ENCODE data around the gene TNIK.

Gene TNIK

GRCh38 chr3:171189394-171190080 is 270.7 kb downstream of the TNIK start:
- DNase-seq (ENCODE audit: low read depth): no peak

GRCh38 chr3:171187706-171188290 is 272.4 kb downstream of the TNIK start:
- no peak for DNase-seq (ENCODE audit: low read depth)

- DNase-seq (ENCODE audit: low read depth): no peak
Observed at GRCh38 chr3:171186817-171187500, 273.2 kb downstream of the TNIK start.

GRCh38 chr3:171186383-171186782 is 273.8 kb downstream of the TNIK start:
- no peak for DNase-seq (ENCODE audit: low read depth)

- DNase-seq (ENCODE audit: low read depth): no peak
Observed at GRCh38 chr3:171185959-171186358, 274.2 kb downstream of the TNIK start.

- no peak for DNase-seq (ENCODE audit: low read depth)
Observed at GRCh38 chr3:171184372-171184771, 275.8 kb downstream of the TNIK start.

GRCh38 chr3:171183042-171183441 is 277.2 kb downstream of the TNIK start:
- DNase-seq (ENCODE audit: low read depth): no peak

GRCh38 chr3:171181907-171182690 is 278.1 kb downstream of the TNIK start:
- DNase-seq (ENCODE audit: low read depth): no peak

- no peak for DNase-seq (ENCODE audit: low read depth)
Observed at GRCh38 chr3:171178714-171179113, 281.5 kb downstream of the TNIK start.

GRCh38 chr3:171177553-171177952 is 282.7 kb downstream of the TNIK start:
- no peak for DNase-seq (ENCODE audit: low read depth)

- no peak for DNase-seq (ENCODE audit: low read depth)
Observed at GRCh38 chr3:171177056-171177455, 283.1 kb downstream of the TNIK start.

- no peak for DNase-seq (ENCODE audit: low read depth)
Observed at GRCh38 chr3:171176244-171176933, 283.8 kb downstream of the TNIK start.

GRCh38 chr3:171175741-171176234 is 284.4 kb downstream of the TNIK start:
- no peak for DNase-seq (ENCODE audit: low read depth)

- DNase-seq (ENCODE audit: low read depth): no peak
Observed at GRCh38 chr3:171173736-171174135, 286.5 kb downstream of the TNIK start.

GRCh38 chr3:171172070-171172469 is 288.1 kb downstream of the TNIK start:
- no peak for DNase-seq (ENCODE audit: low read depth)

GRCh38 chr3:171169866-171170265 is 290.3 kb downstream of the TNIK start:
- DNase-seq (ENCODE audit: low read depth): no peak

- no peak for DNase-seq (ENCODE audit: low read depth)
Observed at GRCh38 chr3:171169443-171169842, 290.8 kb downstream of the TNIK start.

- DNase-seq (ENCODE audit: low read depth): no peak
Observed at GRCh38 chr3:171168551-171168950, 291.7 kb downstream of the TNIK start.

- no peak for DNase-seq (ENCODE audit: low read depth)
Observed at GRCh38 chr3:171168086-171168485, 292.1 kb downstream of the TNIK start.

GRCh38 chr3:171165983-171166382 is 294.2 kb downstream of the TNIK start:
- DNase-seq (ENCODE audit: low read depth): no peak

- no peak for DNase-seq (ENCODE audit: low read depth)
Observed at GRCh38 chr3:171165499-171165921, 294.7 kb downstream of the TNIK start.

- DNase-seq (ENCODE audit: low read depth): no peak
Observed at GRCh38 chr3:171164067-171164465, 296.1 kb downstream of the TNIK start.
